Measurements from ENCODE around the gene ATP1B1.

Gene ATP1B1

GRCh38 chr1:169086603-169087455, 19.7 kb upstream of the ATP1B1 start:
- Mint-ChIP-seq H3K27me3 (ENCODE audit: low read depth) (no peaks in the 10 kb centered on the region), H3K9me3 (no peaks in the 10 kb centered on the region), H3K27ac (no peak overlapping the region), H3K4me3 (no peak overlapping the region), H3K36me3 (ENCODE audit: low read depth) (no peaks in the 10 kb centered on the region), H3K4me1 (ENCODE audit: low read depth) (peaks cover 5% of the 10 kb centered on the region)

GRCh38 chr1:169087876-169088275, 18.6 kb upstream of the ATP1B1 start:
- Mint-ChIP-seq H3K4me1 (ENCODE audit: low read depth) (peaks cover 5% of the 10 kb centered on the region), H3K27me3 (ENCODE audit: low read depth) (no peaks in the 10 kb centered on the region), H3K36me3 (ENCODE audit: low read depth) (no peaks in the 10 kb centered on the region), H3K9me3 (no peaks in the 10 kb centered on the region), H3K4me3 (no peak overlapping the region), H3K27ac (no peak overlapping the region)

- no peak overlapping the region for H3K4me3 Mint-ChIP-seq
- no peak overlapping the region for H3K27ac Mint-ChIP-seq
- peaks cover 5% of the 10 kb centered on the region for H3K4me1 Mint-ChIP-seq (ENCODE audit: low read depth)
- H3K9me3 Mint-ChIP-seq, result no peaks in the 10 kb centered on the region
- H3K36me3 Mint-ChIP-seq (ENCODE audit: low read depth), result no peaks in the 10 kb centered on the region
- H3K27me3 Mint-ChIP-seq (ENCODE audit: low read depth), result peaks cover 6% of the 10 kb centered on the region
Measured at GRCh38 chr1:169089776-169090175, 16.7 kb upstream of the ATP1B1 start.

DNA sequence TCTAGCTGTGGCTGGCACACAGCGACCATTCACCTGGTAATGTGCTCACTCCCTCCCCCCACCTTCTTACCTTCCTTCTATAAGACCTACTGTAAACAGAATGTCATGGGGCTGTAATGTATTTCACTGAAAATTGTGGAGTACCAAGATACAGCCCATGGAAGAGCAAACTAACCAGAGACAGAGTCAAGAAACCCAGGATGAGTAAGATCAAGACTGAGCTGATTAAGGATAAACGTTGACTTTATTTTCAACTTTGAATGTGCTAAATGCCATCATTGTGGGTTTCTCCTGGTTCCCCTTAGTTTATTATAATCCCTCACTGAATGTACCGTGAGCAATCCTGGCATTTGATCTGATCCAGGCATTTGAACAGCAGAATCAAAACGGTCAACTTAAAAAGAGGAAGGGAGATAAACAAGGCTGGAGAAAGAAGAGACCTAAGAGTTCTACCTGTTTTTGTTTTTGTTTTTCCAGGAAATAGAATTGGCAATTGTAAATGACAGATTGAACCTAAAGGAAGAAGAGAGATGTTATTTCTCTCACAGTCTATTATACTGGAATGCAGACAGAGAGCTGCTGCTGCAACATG, 16.1 kb upstream of the ATP1B1 start:
- no peaks in the 10 kb centered on the region for H3K9me3 Mint-ChIP-seq
- no peak overlapping the region for H3K27ac Mint-ChIP-seq
- no peaks in the 10 kb centered on the region for H3K36me3 Mint-ChIP-seq (ENCODE audit: low read depth)
- no peak overlapping the region for H3K4me3 Mint-ChIP-seq
- peaks cover 6% of the 10 kb centered on the region for H3K27me3 Mint-ChIP-seq (ENCODE audit: low read depth)
- H3K4me1 Mint-ChIP-seq (ENCODE audit: low read depth), result peaks cover 5% of the 10 kb centered on the region

- no peak overlapping the region for H3K4me3 Mint-ChIP-seq
- H3K27me3 Mint-ChIP-seq (ENCODE audit: low read depth), result peaks cover 6% of the 10 kb centered on the region
- peaks cover 5% of the 10 kb centered on the region for H3K4me1 Mint-ChIP-seq (ENCODE audit: low read depth)
- H3K9me3 Mint-ChIP-seq, result peaks cover 3% of the 10 kb centered on the region
- H3K36me3 Mint-ChIP-seq (ENCODE audit: low read depth), result no peaks in the 10 kb centered on the region
- H3K27ac Mint-ChIP-seq, result no peak overlapping the region
Measured at GRCh38 chr1:169090900-169091311, 15.6 kb upstream of the ATP1B1 start.

- Mint-ChIP-seq H3K27ac (no peak overlapping the region), H3K9me3 (peaks cover 4% of the 10 kb centered on the region), H3K4me3 (no peak overlapping the region), H3K36me3 (ENCODE audit: low read depth) (no peaks in the 10 kb centered on the region), H3K4me1 (ENCODE audit: low read depth) (peaks cover 5% of the 10 kb centered on the region), H3K27me3 (ENCODE audit: low read depth) (peaks cover 6% of the 10 kb centered on the region)
Measured at GRCh38 chr1:169091480-169091941, 15.0 kb upstream of the ATP1B1 start.

- H3K9me3 Mint-ChIP-seq, result peaks cover 12% of the 10 kb centered on the region
- no peak overlapping the region for H3K4me3 Mint-ChIP-seq
Measured at GRCh38 chr1:169092399-169092798, 14.1 kb upstream of the ATP1B1 start.

DNA sequence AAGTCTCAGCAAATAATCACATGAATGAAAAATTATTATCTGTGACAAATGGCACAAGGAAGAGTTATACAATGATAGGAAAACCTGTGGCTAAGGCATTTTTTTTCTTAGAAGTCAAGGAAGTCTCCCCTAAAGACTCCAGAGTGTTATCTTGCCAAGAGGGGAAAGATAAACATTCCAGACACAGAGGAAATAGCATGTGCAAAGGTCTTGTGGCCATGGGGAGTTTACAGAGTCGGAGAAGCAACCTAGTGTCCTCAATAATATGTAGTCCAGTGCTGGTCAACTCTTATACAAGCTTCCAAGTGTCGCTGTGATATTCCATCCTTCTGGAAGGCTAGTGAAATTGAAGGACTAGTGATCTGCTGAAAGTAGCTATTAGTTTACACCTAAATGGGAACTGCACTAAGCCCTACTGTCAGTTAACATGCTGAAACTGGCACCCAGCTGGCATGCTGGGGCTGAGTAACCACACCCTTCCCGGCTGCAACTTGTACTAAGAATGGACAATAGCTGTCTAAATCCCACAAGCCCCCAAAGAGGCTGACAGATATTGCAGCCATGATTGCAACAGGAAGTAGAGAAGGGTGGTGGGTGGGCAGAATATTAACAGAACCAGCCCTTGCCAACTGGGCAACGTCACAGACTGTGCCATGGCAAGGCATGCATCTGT, 11.5 kb upstream of the ATP1B1 start:
- peaks cover 12% of the 10 kb centered on the region for H3K9me3 Mint-ChIP-seq
- H3K4me1 Mint-ChIP-seq (ENCODE audit: low read depth), result peaks cover 7% of the 10 kb centered on the region
- no peak overlapping the region for H3K27ac Mint-ChIP-seq
- peaks cover 6% of the 10 kb centered on the region for H3K27me3 Mint-ChIP-seq (ENCODE audit: low read depth)
- no peak overlapping the region for H3K4me3 Mint-ChIP-seq
- H3K36me3 Mint-ChIP-seq (ENCODE audit: low read depth), result no peaks in the 10 kb centered on the region

More at GRCh38 chr1:169092399-169092798, 14.1 kb upstream of the ATP1B1 start:
- Mint-ChIP-seq H3K36me3 (ENCODE audit: low read depth) (no peaks in the 10 kb centered on the region), H3K4me1 (ENCODE audit: low read depth) (peaks cover 5% of the 10 kb centered on the region), H3K27ac (no peak overlapping the region), H3K27me3 (ENCODE audit: low read depth) (peaks cover 6% of the 10 kb centered on the region)

DNA sequence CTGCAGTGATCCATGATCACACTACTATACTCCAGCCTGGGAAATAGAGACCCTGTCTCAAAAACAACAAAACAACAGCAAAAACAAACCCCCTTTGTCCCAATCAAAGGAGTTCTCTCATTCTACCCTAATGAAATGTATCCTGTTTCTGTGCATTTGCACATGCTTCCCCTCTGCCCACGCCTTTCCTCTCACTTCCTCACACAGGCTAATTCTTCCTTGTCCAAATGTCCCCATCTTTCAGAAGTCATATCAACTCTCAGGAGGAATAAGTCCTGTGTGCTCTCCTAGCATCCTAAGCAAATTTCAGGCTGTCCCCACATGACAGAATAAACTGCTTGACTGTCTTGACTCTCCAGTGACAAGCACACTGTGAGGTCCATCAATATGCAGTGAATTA, 8.1 kb upstream of the ATP1B1 start:
- Mint-ChIP-seq H3K36me3 (ENCODE audit: low read depth) (no peaks in the 10 kb centered on the region), H3K4me1 (ENCODE audit: low read depth) (peaks cover 2% of the 10 kb centered on the region), H3K27me3 (ENCODE audit: low read depth) (peaks cover 12% of the 10 kb centered on the region), H3K4me3 (no peak overlapping the region), H3K9me3 (peaks cover 12% of the 10 kb centered on the region), H3K27ac (no peak overlapping the region)

DNA sequence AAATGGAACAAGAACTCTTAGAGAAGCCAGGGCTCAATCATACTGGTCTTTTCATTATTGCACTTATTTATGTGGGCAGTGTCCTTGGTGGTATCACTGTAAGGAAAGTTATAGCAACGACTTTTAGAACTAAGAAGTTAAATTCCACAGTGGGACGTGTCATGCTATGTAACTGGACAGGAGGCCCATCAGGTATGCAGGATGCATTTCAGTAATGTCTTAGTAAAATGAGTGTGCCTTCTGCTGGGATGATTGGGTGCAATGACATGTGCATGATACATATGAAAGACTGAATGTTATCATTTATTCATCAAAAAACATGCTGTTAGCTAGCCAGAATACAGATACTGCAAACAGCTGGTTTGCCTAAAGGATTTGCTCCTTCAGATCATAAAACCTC, 6.9 kb upstream of the ATP1B1 start:
- Mint-ChIP-seq H3K27me3 (ENCODE audit: low read depth) (peaks cover 8% of the 10 kb centered on the region), H3K9me3 (peaks cover 12% of the 10 kb centered on the region), H3K4me3 (no peak overlapping the region), H3K4me1 (ENCODE audit: low read depth) (peaks cover 2% of the 10 kb centered on the region), H3K36me3 (ENCODE audit: low read depth) (no peaks in the 10 kb centered on the region), H3K27ac (no peak overlapping the region)

- Mint-ChIP-seq H3K9me3 (peaks cover 12% of the 10 kb centered on the region), H3K27me3 (ENCODE audit: low read depth) (peaks cover 8% of the 10 kb centered on the region), H3K27ac (no peak overlapping the region), H3K36me3 (ENCODE audit: low read depth) (no peaks in the 10 kb centered on the region), H3K4me3 (no peak overlapping the region), H3K4me1 (ENCODE audit: low read depth) (peaks cover 6% of the 10 kb centered on the region)
Measured at GRCh38 chr1:169100208-169100607, 6.3 kb upstream of the ATP1B1 start.

GRCh38 chr1:169100651-169101088, 5.8 kb upstream of the ATP1B1 start:
- Mint-ChIP-seq H3K27me3 (ENCODE audit: low read depth) (peaks cover 8% of the 10 kb centered on the region), H3K4me1 (ENCODE audit: low read depth) (peaks cover 9% of the 10 kb centered on the region), H3K27ac (no peak overlapping the region), H3K4me3 (no peak overlapping the region), H3K36me3 (ENCODE audit: low read depth) (no peaks in the 10 kb centered on the region), H3K9me3 (peaks cover 11% of the 10 kb centered on the region)

DNA sequence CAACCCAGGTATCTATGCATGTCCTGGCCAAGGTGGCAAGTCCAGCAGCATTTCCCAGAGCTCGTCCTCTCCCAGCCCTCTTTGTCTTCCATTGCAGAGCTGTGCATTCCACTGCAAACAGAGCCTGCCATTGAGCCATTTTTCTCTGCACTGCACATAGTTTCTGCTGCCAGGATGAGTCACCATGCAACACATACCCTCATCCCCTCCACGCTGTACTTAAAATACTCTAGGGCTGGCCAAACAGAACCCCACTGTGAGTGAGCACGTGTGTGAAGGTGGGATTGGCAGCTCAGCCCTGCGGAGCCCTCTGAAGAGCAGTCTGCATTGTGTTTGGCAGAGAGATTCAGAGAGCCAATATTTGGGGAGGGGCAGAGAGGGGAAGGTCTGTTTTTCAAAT, 3.9 kb upstream of the ATP1B1 start:
- H3K27ac Mint-ChIP-seq, result no peak overlapping the region
- peaks cover 4% of the 10 kb centered on the region for H3K36me3 Mint-ChIP-seq (ENCODE audit: low read depth)
- no peak overlapping the region for H3K4me3 Mint-ChIP-seq
- H3K9me3 Mint-ChIP-seq, result no peaks in the 10 kb centered on the region
- peaks cover 14% of the 10 kb centered on the region for H3K27me3 Mint-ChIP-seq (ENCODE audit: low read depth)
- H3K4me1 Mint-ChIP-seq (ENCODE audit: low read depth), result peaks cover 14% of the 10 kb centered on the region

DNA sequence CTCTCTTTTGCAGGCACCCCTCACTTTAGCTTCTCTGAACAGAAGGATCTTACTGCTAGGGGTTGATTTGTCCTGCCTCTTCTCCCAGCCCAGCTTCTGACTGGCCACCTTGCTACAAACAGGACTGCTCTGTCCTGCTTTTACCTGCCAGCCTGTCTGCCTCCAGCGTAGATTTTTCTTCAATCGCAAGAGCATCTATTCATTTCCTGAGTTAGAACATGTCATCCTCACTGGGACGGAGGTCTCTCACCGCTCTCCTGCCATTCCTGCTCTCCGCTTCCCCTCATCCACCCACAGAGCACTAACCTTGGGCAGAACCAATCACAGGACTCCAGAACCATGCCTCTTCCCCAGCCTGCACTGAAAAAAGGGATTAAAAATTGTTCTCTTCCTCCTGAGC, 3.5 kb upstream of the ATP1B1 start:
- H3K4me1 Mint-ChIP-seq (ENCODE audit: low read depth), result peaks cover 18% of the 10 kb centered on the region
- no peak overlapping the region for H3K4me3 Mint-ChIP-seq
- H3K36me3 Mint-ChIP-seq (ENCODE audit: low read depth), result peaks cover 4% of the 10 kb centered on the region
- peaks cover 19% of the 10 kb centered on the region for H3K27me3 Mint-ChIP-seq (ENCODE audit: low read depth)
- H3K27ac Mint-ChIP-seq, result no peak overlapping the region
- H3K9me3 Mint-ChIP-seq, result no peaks in the 10 kb centered on the region

DNA sequence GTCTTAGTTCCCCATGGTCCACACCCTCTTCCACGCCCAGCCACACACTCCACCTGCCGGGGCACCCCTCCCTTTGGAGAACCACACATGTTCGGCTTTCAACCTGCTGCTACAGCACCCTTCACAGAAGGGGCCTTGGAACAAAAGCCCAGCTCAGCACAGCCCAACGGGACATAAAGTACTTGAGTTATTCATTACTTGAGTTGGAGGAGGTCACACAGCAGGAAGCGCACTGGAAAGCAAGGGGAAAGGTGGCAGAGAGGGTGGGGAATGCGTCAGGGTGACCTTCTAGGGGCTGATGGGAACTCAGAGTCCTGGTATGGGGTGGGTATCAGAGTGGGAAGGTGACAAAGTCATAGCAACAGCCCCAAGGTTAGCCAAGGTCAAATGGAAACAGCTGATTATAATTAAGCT, 3.0 kb upstream of the ATP1B1 start:
- peaks cover 20% of the 10 kb centered on the region for H3K27me3 Mint-ChIP-seq (ENCODE audit: low read depth)
- H3K36me3 Mint-ChIP-seq (ENCODE audit: low read depth), result peaks cover 4% of the 10 kb centered on the region
- no peaks in the 10 kb centered on the region for H3K9me3 Mint-ChIP-seq
- no peak overlapping the region for H3K27ac Mint-ChIP-seq
- H3K4me1 Mint-ChIP-seq (ENCODE audit: low read depth), result peaks cover 21% of the 10 kb centered on the region
- H3K4me3 Mint-ChIP-seq, result no peak overlapping the region

Measured in T-helper 1 cell treated with Interleukin-12 subunit alpha and Interleukin-12 subunit beta and Interleukin-4 antibody, amounts not matched to agents 30 μg/mL and 1 μg/mL, for 36 hours (primary cell).